Forelimb muscle (tissue), 1 donor: ENCODE results near the gene GATA2. TPM values are rescaled to one million over a fixed set of nuclear protein-coding genes. Genes with fewer than 3 reads are reported as not detected.

ENCODE experiments used
- DNase-seq: peaks from one replicate; pipeline ENCODE4 v3.0.0-alpha.2; 2013; ENCODE audit warnings: low read depth
- polyA plus RNA-seq: library from polyadenylated mRNA; unstranded; fragments of 120-200 nt; gene quantifications from one replicate; pipeline ENCODE4 v1.2.1, GENCODE V29; 2013; ENCODE audit not compliant: insufficient read length

The GATA2 gene
- polyA plus RNA-seq, 1 donor = 2.9 TPM

GRCh38 chr3:128456776-128457715 is 36.0 kb downstream of the GATA2 start:
- DNase-seq = no peak

- no peak for DNase-seq
Measured at GRCh38 chr3:128455786-128456748, 36.9 kb downstream of the GATA2 start.

DNA sequence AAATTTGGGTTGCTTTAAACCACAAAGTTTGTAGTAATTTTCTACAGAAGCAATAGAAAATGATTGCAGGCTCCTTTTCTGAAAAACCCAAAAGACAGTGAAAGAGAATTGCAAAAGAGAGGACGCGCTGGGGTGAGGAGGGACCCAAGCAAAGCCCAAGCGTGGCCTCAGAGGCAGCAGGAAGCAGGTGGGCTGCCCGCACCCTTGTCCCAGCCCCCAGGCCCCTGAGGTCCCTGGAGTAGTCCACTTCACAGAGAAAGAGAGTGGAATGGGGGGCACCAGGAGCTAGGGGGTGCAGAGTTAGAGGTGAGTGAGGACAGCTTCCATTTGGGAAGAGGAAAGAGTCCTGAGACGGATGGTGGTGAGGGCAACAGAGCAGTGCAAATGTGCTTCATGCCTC is 37.9 kb downstream of the GATA2 start:
- DNase-seq = no peak

DNA sequence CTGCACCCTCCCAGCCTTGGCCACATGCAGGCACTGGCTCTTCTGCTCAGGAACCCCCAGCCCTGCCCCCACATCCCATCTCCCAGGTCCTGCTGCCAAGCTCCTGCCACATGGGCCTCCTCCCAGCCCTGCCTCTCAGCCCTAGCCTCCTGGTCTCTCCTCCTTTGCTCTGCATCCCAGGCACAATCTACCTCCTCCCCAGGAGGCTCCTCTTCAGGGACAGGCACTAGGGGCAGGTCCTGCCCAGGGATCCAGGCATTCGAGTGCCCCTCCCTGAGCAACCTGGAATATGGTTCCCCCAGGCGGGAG is 38.7 kb downstream of the GATA2 start:
- no peak for DNase-seq

DNA sequence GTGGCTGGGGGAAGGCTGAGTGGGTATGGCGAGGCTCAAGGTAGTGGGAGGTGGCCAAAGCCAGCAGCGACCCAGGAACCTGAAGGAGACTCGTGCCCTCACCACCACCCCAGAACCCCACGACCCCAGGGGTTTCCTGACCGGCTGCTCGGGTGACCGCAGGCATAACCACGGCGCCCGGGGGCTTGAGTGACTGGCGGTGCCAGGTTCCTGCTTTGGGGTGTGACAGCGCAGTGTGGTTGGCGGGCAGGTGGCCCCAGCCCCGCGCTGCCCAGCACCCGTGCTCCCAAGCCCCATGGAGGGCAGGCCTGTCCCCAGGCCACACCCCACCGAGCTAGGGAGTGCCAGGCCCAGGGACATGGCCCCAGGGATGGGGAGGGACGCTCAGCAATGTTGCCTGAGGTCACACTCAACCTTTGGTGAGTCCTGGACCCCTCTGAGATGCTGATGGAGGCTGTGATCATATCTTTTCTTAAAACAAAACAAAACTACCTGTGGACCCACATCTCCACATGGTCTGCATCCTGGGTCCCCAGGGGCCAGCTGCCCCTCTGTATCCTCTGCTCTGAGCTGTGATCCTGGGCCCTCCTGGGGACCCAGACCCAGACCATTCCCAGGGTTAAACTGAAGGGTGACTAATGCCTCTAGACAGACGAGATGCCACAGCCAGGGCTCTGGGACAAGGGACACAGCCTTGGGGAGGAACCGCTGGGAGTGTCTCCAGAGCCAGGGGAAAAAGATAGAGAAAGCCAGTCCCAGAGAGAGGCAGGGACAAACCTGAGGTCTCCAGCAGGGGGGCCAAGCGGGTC is 39.3 kb downstream of the GATA2 start:
- DNase-seq = no peak

GRCh38 chr3:128452678-128453275 is 40.2 kb downstream of the GATA2 start:
- DNase-seq = no peak

GRCh38 chr3:128452120-128452519 is 40.9 kb downstream of the GATA2 start:
- DNase-seq = no peak

GRCh38 chr3:128449111-128449638 is 43.8 kb downstream of the GATA2 start:
- DNase-seq = no peak

DNA sequence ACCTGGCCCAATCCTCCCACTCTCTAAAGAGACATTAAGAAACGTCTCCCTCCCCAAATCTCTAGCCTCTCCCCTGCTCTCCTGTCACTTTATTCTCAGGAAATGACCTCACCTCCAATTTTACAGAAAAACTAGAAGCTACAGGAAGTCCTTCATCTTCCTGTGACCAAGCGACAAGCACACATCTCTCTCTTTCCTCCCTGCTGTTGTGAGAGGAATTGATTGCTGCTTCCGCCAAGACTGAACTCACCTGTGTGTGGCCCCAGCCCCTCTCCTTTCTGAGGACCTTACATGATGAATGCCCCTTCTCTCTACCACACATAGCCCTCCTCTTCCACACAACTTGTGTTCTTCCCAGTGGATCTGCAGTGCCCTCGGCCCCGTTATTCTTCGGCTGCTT is 44.5 kb downstream of the GATA2 start:
- no peak for DNase-seq

DNA sequence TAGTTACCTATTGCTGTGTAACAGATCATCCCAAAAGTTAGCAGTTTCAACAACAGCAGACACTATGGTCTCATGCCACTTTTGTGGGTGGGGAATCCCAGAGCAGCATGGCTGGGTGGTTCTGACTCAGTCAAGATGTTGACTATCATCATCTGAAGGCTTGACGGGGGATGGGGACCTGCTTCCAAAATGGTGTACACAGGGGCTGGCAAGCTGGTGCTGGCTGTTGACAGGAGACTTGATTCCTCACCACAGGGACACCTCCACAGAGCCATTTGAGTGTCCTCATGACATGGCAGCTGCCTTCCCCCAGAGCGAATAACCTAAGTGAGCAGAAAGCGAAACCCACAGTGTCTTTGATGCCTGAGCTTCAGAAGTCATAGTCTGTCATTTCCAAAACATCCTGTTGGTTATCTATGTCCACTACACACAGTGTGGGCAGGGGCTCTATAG is 45.4 kb downstream of the GATA2 start:
- no peak for DNase-seq

GRCh38 chr3:128446821-128447220 is 46.2 kb downstream of the GATA2 start:
- no peak for DNase-seq

GRCh38 chr3:128445357-128445756 is 47.6 kb downstream of the GATA2 start:
- no peak for DNase-seq

GRCh38 chr3:128443771-128444170 is 49.2 kb downstream of the GATA2 start:
- no peak for DNase-seq

GRCh38 chr3:128442949-128443348 is 50.1 kb downstream of the GATA2 start:
- no peak for DNase-seq

GRCh38 chr3:128442070-128442469 is 50.9 kb downstream of the GATA2 start:
- DNase-seq = no peak

DNA sequence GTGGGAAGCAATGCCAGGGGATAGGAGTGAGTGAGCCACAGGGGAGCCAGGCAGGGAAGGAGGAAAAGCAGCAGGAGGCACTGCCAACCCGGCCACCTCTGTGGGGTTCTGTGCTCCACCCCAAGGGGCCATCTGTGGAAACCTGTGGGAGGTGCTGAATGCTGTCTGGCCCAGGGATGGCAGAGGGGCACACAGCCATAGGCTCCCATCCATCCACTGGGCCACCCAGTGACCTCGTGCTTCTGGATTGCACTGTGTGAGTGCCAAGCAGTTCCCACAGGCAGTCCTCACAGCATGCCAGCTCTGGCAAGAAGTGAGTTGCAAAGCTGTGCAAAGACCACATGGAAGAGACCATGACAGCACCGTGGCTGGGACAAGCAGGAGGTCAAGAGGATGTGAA is 53.8 kb downstream of the GATA2 start:
- DNase-seq = no peak

DNA sequence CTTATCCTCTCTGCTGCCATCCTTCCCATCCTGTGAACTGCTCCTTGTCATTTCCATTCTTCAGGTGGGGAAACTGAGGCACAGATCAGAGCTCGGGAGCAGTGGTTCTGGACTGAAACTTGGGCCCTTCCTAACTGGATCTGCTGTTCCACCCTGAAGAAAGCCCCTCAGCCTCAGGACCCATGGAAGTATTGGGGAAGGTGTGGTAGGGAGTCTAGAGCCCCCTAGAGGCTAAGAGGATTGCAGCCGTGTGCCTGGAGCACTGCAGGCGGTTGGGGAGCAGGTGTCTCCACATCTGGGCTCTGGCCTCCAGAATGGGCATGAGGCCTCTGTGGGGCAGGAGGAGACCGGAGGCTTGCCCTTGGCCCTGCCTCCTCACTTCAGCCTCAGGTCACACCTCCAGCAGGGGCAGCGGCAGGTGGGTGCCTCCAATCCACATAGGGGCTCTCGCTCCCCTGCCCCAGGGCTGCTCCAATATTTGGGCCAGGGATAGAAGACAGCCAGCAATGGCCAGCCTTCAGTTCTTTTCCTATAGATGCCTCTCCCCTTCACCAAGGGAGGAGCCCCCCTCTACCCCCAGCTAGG is 54.4 kb downstream of the GATA2 start:
- DNase-seq = no peak

GRCh38 chr3:128436214-128436613 is 56.8 kb downstream of the GATA2 start:
- no peak for DNase-seq

DNA sequence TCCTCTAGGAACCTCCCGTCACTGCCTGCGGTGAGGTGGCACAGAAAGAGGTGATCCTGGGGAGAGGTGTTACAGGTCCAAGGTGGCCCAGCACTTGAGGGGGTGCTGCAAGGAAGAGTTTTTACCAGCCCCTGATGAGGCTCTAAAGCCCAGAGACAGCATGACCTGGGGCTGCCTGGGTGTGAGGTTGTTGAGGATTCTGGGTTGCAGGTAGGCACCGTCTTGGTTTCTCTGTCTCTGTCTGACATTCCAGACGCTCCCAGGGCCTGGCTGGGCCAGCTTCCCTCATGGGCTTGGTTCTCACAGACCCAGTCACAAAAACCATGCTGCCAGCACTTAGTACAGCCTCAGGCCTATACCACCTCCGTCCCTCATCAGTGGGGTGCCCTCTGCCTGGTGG is 57.4 kb downstream of the GATA2 start:
- no peak for DNase-seq

GRCh38 chr3:128435058-128435457 is 57.9 kb downstream of the GATA2 start:
- no peak for DNase-seq

DNA sequence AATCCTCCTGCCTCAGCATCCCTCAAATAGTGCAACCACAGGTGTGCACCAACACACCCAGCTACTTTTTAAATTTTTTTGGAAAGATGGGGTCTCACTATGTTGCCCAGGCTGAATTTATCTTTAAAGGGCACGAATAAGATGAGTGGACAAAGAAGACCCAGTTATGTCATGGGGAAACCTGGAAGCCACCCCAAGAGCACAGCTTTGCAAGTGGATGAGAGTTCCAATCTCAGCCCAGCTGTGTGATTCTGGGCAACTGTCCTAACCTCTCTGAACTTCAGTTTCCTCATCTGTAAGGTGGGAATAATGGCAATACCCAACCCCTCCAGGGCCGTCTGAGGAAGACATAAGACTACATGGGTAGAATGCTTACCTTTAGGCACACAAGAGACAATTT is 58.5 kb downstream of the GATA2 start:
- no peak for DNase-seq
